Adipocyte (in vitro differentiated cells): Measurements from ENCODE around the gene GRAMD4.
A peak's percentile ranks its signal among the peaks of the same experiment; 100 is the strongest.

Experiments used
- DNase-seq: peaks from one replicate; pipeline ENCODE4 v3.0.0-alpha.2; 2015; ENCODE audit warnings: low read depth
- H3K27me3 ChIP-seq: replicated peaks from 2 replicates; pipeline ENCODE4 v1.7.0; 2013; ENCODE audit warnings: mild to moderate bottlenecking, low read length, moderate library complexity; ENCODE audit not compliant: control insufficient read depth, insufficient read depth
- H3K36me3 ChIP-seq: 2 replicates; pipeline ENCODE4 v1.7.0; 2013; ENCODE audit warnings: low read length, mild to moderate bottlenecking, moderate library complexity; ENCODE audit not compliant: control insufficient read depth, insufficient read depth, severe bottlenecking
- H3K4me1 ChIP-seq: 2 replicates; pipeline ENCODE4 v1.7.0; 2013; ENCODE audit warnings: mild to moderate bottlenecking, low read length, moderate library complexity; ENCODE audit not compliant: control insufficient read depth, insufficient read depth
- H3K4me3 ChIP-seq: 2 replicates; pipeline ENCODE4 v1.7.0; 2013; ENCODE audit warnings: mild to moderate bottlenecking, low read length, moderate library complexity
- H3K9ac ChIP-seq: 2 replicates; pipeline ENCODE4 v1.7.0; 2013; ENCODE audit warnings: mild to moderate bottlenecking, low read length, moderate library complexity
- H3K9me3 ChIP-seq: 2 replicates; pipeline ENCODE4 v1.7.0; 2013; ENCODE audit warnings: mild to moderate bottlenecking, low read length, moderate library complexity; ENCODE audit not compliant: control insufficient read depth

The GRAMD4 gene

GRCh38 chr22:46604306-46604690, 15.9 kb upstream of the GRAMD4 start:
- DNase-seq, result no peak
- no peak overlapping the region for H3K9ac ChIP-seq
- no peaks in the 10 kb centered on the region for H3K27me3 ChIP-seq
- no peak overlapping the region for H3K4me3 ChIP-seq
- H3K4me1 ChIP-seq, result no peaks in the 10 kb centered on the region
- no peaks in the 10 kb centered on the region for H3K9me3 ChIP-seq
- no peaks in the 10 kb centered on the region for H3K36me3 ChIP-seq

DNA sequence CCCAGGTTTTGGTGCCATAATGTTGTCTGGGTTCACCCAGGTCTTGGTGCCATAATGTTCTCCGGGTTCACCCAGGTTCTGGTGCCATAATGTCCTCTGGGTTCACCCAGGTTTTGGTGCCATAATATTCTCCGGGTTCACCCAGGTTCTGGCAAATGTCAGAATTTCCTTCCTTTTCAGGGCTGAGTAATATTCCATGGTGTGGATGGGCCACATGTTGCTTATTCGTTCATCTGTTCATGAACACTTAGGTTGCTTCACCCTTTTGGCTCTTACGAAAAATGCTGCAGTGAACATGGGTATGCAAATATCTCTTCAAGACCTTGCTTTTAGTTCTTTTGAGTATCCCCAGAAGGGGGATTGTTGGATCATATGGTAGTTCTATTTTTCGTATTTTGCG, 15.1 kb upstream of the GRAMD4 start:
- no peak overlapping the region for H3K9ac ChIP-seq
- no peaks in the 10 kb centered on the region for H3K4me1 ChIP-seq
- DNase-seq, result no peak
- no peak overlapping the region for H3K4me3 ChIP-seq
- no peaks in the 10 kb centered on the region for H3K27me3 ChIP-seq
- no peaks in the 10 kb centered on the region for H3K36me3 ChIP-seq
- no peaks in the 10 kb centered on the region for H3K9me3 ChIP-seq

DNA sequence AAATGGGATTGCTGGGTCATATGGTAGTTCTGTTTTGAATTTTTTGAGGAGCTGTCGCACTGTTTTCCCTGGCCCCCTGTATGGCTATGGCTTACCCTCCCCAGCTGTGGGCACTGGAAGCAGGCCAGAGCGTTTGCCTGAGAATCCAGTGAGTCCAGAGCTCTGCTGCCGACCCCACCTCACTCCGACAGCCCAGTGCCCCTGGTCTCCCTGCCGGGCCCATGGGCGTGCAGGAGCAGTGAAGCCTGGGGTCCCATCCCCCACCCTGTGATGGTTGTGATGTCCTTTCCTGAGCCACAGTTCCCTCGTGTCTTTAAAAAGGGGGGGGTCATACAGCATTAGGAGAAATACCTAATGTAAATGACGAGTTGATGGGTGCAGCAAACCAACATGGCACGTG, 13.3 kb upstream of the GRAMD4 start:
- DNase-seq, result no peak
- Histone ChIP-seq H3K36me3 (no peaks in the 10 kb centered on the region), H3K9me3 (no peaks in the 10 kb centered on the region), H3K9ac (no peak overlapping the region), H3K4me1 (no peaks in the 10 kb centered on the region), H3K4me3 (no peak overlapping the region), H3K27me3 (no peaks in the 10 kb centered on the region)

DNA sequence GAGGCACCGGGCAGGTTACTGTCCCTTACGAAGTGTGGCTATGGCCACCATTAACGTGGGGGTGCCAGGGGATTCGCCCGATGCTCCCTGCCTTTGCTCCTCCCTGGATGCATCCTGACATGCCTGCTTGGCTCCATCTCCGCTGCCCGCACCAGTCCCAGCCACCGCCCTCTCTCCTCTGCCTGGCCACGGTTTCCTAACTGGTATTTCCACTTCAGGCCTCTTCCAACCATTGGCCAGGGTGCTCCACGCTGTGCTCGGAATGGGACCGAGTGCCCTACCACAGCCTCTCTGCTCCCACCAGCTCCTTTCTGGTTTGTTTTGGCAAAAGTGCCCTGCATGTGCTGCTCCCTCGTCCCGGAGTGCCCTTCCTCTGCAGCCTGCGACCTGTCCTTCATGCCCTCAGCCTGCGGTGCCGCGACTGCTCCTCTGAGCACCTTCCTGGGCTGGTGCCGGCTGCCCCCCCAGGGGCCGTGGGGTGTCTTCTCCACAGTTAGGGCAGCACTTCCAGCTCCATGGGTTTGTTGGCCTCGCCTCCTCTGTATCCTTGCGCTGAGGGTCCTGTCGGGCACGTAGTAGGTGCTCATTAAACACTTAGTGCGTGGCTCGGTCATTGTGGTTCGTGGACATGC, 12.6 kb upstream of the GRAMD4 start:
- Histone ChIP-seq H3K9me3 (no peaks in the 10 kb centered on the region), H3K4me1 (no peaks in the 10 kb centered on the region)

DNA sequence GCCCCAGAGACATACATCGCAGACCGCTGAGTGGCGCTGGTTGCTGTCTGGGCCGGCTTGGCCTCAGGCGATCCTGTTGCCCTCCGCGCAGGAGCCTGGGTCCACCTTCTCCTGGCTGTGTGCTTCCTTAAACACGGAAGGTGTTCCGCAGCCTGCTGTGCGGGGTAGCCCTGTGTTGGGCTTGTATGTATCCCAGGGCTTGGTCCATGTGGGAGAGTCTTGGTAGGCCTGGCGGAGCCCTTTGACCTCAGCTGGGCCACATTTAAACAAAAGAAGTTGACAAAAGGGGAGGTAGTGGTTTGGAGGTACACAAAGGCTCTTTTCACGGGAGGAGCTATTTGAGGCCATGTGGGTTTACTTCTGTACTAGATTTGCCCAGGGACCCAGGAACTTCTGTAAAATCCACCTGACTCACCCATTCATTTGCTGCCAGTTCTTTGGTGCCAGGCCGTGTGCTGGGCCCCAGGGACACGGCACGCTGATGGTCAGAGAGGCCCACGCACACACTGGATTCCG, 11.0 kb upstream of the GRAMD4 start:
- Histone ChIP-seq H3K4me3 (no peak overlapping the region), H3K36me3 (no peaks in the 10 kb centered on the region), H3K9me3 (no peaks in the 10 kb centered on the region), H3K4me1 (peaks cover 4% of the 10 kb centered on the region), H3K9ac (no peak overlapping the region), H3K27me3 (no peaks in the 10 kb centered on the region)
- no peak for DNase-seq

More for the DNA sequence above, 12.6 kb upstream of the GRAMD4 start:
- H3K27me3 ChIP-seq, result no peaks in the 10 kb centered on the region
- H3K36me3 ChIP-seq, result no peaks in the 10 kb centered on the region
- no peak overlapping the region for H3K9ac ChIP-seq
- H3K4me3 ChIP-seq, result no peak overlapping the region
- no peak for DNase-seq

DNA sequence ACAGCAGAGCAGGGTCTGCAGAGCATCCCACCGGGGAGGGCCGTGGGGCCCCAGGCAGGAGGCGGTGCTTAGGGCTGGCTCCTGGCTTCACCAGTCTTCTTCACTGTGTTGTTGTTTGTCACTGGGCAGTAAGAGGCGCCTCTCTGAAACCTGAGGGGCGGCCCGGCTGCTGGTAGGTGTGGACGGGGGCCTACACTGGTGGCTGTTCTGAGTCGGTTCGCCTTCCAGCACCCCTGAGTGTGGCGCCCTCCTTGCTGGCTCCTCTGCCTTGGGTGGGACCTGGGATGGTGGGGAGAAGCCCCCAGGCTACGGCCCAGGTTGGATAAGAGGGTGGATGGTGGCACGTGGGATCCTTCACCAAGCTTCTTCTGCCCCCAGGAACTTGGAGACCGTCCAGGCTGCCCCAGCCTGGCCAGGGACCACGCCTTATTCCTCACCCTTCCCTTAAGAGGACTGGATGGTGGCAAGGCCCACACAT, 10.4 kb upstream of the GRAMD4 start:
- no peak for DNase-seq
- H3K9me3 ChIP-seq, result no peaks in the 10 kb centered on the region
- H3K4me1 ChIP-seq, result peaks cover 4% of the 10 kb centered on the region
- no peaks in the 10 kb centered on the region for H3K27me3 ChIP-seq
- H3K9ac ChIP-seq, result no peak overlapping the region
- no peak overlapping the region for H3K4me3 ChIP-seq
- H3K36me3 ChIP-seq, result no peaks in the 10 kb centered on the region

GRCh38 chr22:46610356-46610755, 9.8 kb upstream of the GRAMD4 start:
- Histone ChIP-seq H3K9ac (no peak overlapping the region), H3K9me3 (no peaks in the 10 kb centered on the region), H3K27me3 (no peaks in the 10 kb centered on the region), H3K4me3 (no peak overlapping the region), H3K36me3 (no peaks in the 10 kb centered on the region), H3K4me1 (peaks cover 4% of the 10 kb centered on the region)
- DNase-seq, result no peak

DNA sequence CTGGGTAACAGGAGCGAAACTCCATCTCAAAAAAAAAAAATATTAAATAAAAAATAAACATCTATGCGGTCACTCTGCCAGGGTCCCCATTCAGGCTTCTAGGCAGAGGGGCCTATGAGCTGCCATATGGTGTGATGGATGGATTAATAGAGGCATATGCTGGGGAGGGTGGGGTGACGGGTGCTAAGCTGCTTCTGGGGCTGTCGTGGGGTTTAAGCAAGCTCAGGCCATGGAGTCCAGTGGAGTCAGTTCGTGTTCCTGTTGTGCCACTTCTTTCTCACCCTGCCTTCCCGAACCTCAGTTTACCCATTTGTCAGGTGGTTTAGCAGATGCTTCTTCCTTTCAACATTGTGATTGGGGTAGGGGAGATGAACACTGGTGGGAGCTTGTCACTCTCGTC, 9.0 kb upstream of the GRAMD4 start:
- no peaks in the 10 kb centered on the region for H3K36me3 ChIP-seq
- H3K27me3 ChIP-seq, result no peaks in the 10 kb centered on the region
- no peaks in the 10 kb centered on the region for H3K9me3 ChIP-seq
- peaks cover 4% of the 10 kb centered on the region for H3K4me1 ChIP-seq
- no peak overlapping the region for H3K4me3 ChIP-seq
- H3K9ac ChIP-seq, result no peak overlapping the region
- no peak for DNase-seq

DNA sequence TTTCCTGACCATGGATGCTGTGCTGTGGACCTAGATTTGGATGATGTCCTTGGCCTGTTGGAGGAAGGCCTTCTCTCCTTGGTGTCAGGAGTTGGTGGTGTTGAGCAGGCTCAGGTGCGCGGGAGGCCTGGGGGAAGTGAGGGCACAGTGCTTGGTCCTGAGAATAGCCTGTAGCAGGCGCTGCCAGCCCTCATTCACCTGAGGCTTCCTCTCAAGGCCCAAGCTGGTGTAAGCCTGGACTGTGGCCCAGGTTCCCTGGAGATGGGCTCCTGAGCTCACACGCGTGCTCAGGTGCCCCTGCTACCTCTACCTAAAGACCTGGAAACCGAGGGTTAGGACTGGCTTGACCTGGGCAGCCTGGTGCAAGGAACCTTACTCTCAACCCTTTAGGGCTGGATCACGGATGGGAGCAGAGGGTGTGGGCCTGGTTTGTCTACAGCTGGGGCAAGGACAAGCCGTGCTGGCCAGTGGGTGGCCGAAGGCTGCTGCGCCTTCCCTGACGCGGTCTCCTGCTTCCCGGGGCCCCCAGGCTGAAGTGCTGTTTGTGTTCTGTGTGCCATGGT, 7.8 kb upstream of the GRAMD4 start:
- DNase-seq, result no peak
- H3K36me3 ChIP-seq, result no peaks in the 10 kb centered on the region
- H3K4me1 ChIP-seq, result peaks cover 7% of the 10 kb centered on the region
- H3K4me3 ChIP-seq, result no peak overlapping the region
- no peaks in the 10 kb centered on the region for H3K27me3 ChIP-seq
- H3K9ac ChIP-seq, result no peak overlapping the region
- no peaks in the 10 kb centered on the region for H3K9me3 ChIP-seq

DNA sequence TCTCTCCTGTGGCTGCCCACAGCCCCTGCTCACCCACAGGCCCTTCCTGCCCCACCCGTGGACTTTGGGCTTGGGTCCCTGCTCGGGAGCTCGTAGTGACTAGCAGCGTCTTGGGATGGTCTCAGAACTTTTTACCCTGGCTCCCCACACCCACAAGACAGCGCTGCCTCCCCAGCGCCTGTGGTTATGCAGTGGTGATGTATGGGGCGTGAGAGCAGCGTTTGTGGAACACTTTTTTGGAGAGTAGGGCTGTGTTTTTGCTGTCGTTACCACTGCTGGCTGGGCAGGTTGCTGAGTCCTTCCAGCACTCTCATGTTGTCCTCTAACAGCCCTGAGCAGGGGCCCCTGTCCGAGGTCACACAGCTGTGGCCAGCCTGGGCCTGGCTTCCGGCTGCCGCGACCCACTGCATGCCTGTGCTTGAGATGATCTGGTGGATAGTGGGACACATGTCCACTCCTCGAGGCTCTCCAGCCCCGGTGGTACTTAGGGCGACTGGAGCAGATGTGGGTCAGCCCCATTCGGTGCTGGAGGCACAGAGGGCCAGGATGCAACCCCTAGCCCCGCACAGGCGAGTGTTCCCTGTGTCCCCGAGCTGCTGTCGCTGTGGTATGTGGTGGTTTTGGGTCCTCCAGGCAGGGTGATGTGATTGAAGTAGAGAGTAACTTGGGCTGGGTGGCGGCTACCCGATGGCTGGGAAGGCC, 7.1 kb upstream of the GRAMD4 start:
- Histone ChIP-seq H3K4me1 (peaks cover 13% of the 10 kb centered on the region), H3K9ac (no peak overlapping the region), H3K4me3 (no peak overlapping the region), H3K36me3 (no peaks in the 10 kb centered on the region), H3K27me3 (no peaks in the 10 kb centered on the region), H3K9me3 (no peaks in the 10 kb centered on the region)
- DNase-seq, result no peak

- H3K9ac ChIP-seq, result no peak overlapping the region
- H3K36me3 ChIP-seq, result no peaks in the 10 kb centered on the region
- DNase-seq, result peak; percentile 5
- H3K9me3 ChIP-seq, result no peaks in the 10 kb centered on the region
- H3K4me1 ChIP-seq, result peaks cover 19% of the 10 kb centered on the region
- H3K27me3 ChIP-seq, result no peaks in the 10 kb centered on the region
- H3K4me3 ChIP-seq, result no peak overlapping the region
Measured at GRCh38 chr22:46613606-46614021, 6.6 kb upstream of the GRAMD4 start.
